ENCODE data around the gene FBXL13.
A peak's percentile ranks its signal among the peaks of the same experiment; 100 is the strongest.

The FBXL13 gene

DNA sequence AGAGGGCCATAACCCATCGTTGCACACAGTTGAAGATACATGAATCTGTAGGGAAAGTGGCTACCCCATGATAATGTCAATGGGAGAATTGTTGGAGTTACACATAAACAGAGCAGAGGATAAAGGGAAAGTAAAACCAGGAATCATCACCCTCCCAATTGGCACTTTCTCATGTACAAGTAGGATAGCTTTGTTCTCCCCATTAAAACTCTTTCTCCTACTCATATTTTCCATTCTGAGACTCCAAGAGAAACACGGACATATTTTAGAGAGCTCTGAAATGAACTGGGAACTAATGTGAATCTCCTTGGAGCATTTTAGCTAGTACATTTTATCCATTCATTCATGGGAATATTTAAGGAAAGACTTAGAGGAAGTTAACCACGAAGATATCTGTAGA, 179.0 kb downstream of the FBXL13 start:
- DNase-seq (ENCODE audit: low spot score) = no peak

DNA sequence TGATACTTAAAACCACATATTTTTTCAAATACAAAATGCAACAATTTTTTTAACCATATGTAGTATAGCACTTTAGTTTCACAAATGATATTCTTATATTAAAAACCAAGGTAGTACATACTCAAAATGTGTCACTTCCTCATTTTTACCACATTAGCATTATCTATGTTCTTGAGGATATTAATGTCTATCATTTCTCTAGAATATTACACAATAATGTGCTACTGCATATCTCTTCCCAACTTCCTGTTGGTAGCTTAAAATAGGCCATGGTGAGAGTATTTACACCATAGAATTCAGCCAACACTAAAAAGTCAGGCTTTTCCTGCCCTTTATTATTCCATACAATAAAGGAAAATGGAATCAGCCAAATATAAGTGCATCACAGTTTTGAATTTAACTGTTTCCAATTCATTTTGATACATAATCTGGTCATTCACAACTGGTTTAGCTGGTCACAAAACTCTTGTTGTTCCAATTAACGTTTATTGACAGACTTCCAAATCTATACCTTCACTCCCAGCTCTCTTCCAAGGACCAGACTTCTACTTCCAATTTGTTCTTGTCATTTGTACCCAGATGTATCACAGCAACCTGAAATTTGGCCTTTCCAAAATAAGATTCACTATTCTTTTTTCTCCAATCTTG, 181.8 kb downstream of the FBXL13 start:
- no peak for DNase-seq (ENCODE audit: low spot score)

DNA sequence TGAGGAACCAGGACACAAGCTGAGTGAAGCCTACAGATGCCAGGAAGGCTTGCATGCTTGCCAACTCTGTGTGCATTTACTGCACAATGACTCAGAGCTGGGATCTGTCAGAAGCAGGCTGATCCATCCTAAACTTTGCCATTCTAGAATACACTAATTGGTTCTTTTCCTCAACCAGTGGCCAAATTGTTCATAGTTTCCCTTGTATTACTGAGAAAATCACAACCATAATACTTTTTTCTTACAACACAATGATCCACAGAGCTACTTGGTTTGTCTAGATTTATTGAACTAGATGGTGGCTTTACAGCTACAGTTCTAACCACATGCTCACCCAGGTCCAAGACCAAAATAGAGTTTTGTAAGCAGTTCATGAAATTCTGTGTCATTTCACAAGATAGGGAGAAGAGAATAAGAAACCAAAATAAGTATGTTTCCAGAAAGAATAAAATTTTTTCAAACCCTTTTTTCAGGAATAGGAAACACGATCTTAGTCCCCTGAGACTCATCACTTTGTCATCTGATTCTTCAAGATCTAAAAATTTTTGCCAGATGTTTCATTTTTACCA, 182.8 kb downstream of the FBXL13 start:
- DNase-seq (ENCODE audit: low spot score) = peak; percentile 46

DNA sequence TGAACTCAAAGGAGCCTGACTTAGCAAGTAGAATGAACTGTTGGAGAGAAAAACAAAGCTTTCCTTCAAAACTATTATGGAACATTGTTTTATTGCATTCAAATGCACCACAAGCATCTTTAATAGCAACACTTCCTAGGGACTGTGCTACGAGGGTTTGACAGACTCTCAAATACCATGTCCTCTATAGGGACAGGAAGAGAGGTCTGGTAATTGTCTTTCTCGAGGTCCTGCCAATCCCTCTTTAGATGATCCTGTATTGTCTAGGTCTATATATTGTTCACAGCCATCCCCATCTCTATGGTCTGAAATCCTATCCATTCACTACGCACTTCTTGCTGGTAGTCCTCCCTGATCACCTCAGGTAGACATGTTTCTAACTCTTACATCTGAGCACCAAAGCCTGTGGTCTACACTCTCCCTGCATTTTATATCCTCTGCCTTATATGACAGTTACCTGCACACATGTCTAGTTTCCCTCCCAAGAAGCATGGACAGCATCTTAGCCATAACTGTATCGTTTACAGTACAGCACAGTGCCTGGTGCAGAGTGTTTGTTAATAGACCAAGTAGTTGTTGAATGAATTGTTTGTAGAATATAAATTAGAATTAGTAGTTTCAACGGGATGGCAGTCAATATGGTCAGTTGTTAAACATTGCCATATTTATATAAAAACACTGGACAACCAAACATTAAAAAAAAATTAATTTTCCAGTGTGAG, 183.5 kb downstream of the FBXL13 start:
- no peak for DNase-seq (ENCODE audit: low spot score)

DNA sequence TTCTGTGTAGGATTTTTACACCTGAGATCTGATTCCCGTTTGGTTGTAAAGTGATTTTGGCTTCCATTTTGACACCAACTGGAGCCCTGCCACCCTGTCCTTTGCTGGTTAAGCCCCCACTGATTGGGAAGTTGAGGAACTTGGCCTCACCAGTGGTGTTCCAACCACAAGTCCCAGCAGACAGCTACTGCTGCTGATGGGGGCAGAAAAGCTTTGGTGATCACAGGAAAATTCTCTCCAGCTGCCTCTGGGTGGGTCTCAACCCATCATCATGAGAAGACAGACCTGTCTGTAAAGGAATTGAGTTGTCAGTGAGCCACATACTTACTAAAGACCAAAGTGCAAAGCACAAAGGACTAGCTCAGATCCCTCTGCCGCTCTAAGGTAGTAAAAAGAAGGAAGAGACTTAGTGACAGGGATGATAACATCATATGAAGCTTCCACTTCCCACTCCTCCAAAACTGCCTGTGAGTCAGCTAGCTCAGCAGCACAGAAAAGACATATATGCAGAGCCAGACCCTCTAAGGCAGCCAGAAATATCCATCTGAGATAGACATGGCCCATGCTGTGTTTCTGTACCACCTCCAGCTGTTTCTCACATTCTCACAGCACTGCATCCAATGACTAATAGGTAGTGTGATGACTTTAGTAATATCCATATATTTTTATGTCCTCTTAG, 184.2 kb downstream of the FBXL13 start:
- DNase-seq (ENCODE audit: low spot score) = peak; percentile 22

DNA sequence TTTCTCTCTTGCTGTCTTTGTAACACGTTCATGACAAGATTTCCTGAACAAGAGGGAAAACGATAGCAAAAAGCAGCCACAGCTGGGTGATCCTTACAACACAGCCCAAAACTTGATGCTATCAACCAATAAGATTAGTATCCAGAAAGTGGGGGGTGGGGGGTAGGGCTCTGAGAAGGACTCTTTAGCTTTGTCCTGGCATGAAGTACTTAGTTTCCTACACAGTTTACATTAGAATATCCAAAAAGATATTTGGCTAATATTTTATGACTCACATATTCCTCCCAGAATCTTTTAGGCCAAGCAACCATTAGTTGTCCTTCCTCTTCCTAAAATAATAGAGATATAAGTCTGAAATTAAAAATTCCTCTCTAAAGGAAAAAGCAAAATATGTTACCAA, 184.7 kb downstream of the FBXL13 start:
- DNase-seq (ENCODE audit: low spot score) = no peak

DNA sequence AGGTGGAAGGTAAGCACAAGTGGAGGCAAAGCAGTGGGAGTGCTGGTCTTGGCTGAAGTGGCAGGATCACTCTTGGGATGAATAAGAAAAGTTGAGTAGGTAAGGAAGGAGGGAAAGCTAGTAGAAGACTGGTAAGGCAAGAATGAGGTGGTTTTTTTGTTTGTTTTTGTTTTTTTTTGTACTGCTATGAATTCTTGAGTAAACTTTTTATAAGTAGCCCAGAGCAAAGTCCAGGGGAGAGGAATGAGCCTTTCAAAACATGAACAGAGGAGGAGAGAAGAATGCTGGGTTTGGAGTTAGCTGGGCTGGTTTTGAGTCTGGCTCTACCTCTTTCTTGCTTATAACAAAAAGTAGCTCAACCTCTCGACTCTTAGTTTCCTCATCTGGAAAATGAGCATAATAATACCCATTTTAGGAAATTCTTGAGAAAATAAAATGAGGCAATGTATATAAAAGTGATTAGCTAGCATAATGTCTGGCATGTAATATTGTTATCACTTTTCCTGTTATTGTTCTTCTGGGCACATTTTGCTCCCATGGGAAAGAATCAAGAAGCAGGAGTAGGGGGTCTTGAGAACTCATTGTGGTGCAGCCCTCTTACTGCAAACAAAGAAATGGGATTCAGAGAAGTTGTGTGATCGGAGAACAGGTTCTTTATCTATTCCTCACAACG, 185.9 kb downstream of the FBXL13 start:
- no peak for DNase-seq (ENCODE audit: low spot score)

DNA sequence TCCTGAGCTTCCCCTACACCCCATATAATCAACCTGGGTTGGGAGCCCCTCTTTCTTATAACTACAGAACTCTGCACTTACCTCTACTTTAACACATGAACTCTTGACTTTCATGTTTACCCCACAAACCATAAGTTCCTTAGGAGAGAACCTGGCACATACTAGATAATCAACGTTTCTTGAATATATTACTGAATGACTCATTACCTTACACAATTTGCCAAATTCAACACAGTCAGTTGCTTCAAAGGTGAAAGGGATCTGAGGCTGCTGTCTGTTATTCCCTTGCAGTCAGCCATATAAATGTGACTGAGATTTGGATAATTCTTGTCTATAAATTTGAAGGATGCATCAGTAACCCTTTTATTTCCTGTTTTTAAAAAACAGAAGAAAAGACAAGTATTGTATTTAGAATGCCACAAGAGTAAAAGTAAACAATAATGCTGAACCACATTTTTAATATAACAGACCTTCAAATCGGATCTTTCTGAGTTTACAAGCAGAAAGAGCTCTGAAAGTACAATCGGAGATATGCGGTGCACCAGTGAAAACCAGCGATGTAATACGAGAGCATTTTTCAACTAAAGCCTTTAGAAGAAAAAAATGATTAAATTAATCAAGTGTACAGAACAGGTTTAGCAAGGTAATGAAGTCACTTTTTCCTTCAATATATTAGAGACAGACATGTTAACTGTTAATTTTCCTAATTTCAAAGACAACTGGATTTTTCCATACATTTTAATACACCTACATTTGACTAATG, 191.3 kb downstream of the FBXL13 start:
- DNase-seq (ENCODE audit: low spot score) = no peak

DNA sequence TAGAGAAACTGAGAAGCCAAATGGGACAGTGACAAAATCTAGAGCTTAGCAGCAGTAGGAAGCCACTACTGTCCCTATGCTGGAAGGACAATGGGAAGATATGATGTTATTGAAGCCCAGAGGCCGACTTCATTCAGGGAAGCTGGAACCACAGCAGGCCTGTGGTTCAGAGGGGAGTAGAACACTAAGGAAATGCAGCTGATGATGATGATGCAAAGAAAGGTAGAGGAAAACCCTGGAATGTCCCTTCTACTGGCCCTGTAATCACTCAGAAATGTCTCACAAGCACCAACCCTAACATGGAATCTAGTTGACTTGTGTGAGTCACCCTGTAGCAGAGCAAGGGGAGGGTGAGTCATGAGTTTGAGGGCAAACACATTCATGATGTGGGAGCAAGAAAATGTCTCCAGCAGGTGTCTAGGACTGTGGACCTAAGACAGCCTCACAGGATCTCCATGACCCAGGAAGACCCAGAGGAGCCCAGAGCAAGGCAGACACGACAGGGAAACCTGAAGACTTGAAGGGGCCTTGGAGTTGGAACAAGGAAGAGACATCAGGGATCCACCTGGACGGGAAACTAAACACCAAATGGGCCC, 198.8 kb downstream of the FBXL13 start:
- peak; percentile 82 for DNase-seq (ENCODE audit: low spot score)

DNA sequence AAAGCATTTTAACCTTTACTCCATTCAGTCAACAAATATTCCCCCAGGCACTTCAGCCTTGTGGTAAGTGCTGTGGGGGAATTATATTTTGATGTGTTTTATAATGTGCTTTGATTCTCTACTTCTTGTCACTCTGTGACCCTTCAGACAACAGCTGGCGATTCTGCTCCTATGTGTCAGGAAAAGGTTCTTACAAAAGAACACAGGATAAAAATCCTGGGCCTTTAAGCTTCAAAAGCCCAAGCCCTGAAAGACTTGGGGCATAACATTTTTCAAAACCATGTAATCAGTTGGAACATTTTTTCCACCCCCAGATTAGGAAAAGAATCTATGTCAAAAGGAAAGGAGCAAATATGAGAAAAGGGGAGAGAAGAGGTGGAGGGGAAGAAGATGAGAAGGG, 199.6 kb downstream of the FBXL13 start:
- no peak for DNase-seq (ENCODE audit: low spot score)

DNA sequence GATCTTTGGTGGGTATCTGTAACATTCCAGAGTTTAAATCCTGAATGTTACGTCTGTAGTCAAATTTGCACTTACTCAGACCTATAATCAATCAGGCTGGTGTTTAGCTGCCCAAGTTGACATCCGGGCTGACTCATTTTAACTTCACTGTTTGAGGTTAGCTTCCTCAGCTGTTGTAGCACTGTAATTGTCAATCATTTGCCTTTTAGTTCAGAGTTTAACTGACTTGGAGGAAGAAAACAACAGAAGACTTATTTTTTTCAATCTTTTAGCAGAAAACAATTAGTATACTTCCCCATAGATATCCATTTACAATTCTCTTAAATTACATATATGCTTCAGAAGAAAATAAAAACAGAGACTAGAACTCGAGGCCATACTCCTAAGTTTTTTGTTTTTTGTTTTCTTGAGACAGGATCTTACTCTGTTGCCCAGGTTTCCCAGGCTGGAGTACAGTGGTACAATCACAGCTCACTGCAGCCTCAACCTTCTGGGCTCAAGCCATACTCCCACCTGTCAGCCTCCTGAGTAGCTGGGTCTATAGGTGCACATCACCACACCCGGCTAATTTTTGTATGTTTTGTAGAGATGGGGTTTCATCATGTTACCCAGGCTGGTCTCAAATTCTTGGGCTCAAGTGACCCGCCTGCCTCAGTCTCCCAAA, 200.3 kb downstream of the FBXL13 start:
- peak; percentile 46 for DNase-seq (ENCODE audit: low spot score)

DNA sequence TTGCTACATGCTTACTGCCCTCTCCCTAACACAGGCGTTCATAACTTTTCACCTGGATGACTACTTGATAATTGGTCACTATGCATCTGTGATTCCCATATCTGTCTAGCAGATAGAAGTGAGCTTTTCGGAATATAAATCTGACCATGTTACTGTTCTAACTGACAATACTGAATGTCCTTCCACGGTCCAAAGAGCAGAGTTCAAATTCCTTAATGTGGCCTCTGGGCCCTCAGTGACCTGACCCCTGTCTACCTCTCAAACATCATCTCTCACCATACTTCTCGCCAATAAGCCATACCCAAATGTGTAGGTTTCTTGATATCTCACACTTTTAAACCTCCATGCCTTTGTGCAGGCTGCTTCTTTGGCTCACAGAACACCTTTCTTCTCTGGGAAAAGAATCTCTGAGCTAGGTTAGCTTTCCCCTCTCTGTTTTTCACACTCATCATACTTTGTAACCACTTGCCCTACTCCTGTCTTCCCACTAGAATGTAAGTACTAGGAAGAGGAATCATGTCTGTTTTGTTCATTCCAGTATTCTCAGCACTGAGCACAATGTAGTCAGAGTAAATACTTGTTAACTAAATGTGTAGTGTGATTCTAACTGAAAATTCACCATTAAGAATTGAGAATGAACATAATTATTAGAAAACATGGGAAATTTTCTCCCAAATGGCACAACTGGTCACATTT, 201.0 kb downstream of the FBXL13 start:
- DNase-seq (ENCODE audit: low spot score) = no peak

DNA sequence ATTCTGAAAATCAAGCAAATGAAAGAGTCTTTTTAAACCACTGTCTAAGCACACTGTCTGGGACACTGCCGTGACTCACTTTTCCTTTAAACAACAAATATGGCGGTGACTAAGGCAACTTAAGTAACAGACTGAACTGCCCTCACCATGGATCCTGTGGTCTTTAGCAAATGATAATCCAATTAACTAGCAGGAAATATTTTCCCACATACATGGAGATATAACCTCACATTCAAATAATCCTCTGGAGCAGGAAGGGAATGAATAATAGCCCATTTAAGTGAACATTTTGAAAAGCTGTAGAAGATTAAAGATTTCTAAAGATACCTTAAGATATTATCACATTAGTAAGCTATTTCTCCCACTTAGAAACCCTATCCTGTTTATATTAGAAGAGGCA, 202.1 kb downstream of the FBXL13 start:
- peak; percentile 57 for DNase-seq (ENCODE audit: low spot score)

DNA sequence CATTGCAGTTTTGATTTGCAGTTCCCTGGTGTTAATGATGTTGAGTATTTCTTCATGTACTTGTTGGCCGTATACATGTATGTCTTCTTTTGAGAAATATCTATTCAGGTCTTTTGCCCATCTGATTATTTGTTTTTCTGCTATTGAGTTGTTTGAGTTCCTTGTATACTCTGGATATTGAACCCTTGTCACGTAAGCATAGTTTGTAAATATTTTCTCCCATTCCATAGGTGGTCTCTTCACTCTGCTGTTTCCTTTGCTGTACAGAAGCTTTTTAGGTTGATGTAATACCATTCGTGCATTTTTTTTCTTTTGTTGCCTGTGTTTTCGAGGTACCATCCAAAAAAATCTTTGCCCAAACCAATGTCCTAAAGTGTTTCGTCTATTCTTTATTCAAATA, 205.4 kb downstream of the FBXL13 start:
- DNase-seq (ENCODE audit: low spot score) = no peak

DNA sequence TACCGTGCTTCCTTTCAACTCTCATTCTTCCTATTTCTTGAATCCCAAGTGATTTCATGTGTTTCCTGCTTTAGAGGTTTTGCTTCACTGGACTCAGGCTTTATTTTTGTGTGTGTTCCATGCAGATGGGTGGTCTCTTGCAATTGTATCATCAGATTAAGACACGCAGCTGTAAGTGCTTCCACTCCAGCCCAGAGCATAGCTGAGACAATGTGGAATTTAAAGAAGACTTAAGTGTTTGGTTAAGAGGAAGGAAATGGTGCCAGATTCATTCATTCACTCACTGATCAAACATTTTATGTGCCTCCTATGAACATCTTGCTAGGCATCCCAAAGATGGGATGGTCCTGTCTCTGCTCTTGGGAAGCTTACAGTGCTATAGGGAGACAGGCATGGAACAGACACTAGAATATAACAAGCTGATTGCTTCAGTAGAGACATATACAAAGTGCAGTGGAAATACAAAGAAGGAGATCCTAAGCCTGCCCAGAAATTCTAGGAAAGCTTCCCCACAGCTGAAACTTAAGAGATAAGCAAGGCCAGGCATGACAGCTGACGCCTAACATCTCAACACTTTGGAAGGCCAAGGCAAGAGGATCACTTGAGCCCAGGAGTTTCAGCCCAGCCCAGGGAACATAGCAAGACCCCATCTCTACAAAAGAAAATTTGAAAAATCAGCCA, 207.9 kb downstream of the FBXL13 start:
- no peak for DNase-seq (ENCODE audit: low spot score)

DNA sequence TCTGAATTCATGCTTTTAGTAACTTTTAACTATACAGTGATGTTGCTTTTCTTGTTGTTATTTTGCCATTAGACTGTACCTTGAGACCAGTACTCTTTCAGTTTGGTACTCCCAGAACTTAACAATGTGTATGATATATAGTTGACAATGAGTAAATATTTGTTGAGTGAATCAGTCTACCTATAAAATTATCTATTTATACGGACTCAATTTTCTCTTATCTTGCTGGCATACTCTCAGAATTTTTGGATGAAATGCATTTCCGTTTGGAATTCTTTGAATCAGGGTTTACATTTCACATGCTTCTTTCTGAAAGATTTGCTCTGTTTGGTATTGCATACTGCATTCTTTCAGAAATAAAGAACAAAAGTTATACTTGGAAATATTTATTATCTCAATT, 209.6 kb downstream of the FBXL13 start:
- no peak for DNase-seq (ENCODE audit: low spot score)

DNA sequence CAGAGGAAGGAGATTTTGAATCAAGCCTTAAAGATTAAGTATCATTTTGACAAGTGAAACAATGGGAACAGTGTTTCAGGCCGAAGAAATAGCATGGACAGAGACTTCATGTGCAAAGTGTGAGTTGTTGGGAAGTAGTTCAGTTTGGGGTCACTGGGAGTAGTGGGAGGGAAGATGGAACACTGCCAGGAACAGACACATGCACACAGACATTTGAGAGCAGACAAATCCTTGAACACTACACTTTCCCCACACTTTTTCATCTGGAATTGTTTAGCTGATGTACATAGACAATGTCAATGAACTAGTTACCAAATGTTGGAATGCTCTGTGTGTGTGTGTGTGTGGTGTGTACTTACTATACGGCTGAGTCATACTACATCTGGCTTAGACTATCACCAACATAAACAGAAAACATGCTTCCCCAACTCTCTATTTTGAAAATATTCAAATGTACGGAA, 214.2 kb downstream of the FBXL13 start:
- DNase-seq (ENCODE audit: low spot score) = peak; percentile 14

DNA sequence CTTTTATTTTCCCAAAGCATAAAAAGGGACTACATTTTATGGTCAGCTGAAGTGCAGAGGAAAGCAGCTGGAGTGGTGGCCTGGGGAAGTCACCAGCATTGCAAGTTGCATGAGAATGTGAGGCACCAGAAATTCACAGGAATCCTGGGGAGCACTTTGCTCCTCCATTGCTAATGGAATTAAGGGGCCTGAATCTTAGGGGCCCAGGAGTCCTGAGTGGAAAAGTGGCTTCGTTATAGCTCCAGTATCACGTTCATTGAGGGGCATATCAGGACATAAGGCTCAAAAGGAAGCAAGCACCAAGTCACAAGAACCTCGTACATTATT, 214.8 kb downstream of the FBXL13 start:
- DNase-seq (ENCODE audit: low spot score) = no peak

DNA sequence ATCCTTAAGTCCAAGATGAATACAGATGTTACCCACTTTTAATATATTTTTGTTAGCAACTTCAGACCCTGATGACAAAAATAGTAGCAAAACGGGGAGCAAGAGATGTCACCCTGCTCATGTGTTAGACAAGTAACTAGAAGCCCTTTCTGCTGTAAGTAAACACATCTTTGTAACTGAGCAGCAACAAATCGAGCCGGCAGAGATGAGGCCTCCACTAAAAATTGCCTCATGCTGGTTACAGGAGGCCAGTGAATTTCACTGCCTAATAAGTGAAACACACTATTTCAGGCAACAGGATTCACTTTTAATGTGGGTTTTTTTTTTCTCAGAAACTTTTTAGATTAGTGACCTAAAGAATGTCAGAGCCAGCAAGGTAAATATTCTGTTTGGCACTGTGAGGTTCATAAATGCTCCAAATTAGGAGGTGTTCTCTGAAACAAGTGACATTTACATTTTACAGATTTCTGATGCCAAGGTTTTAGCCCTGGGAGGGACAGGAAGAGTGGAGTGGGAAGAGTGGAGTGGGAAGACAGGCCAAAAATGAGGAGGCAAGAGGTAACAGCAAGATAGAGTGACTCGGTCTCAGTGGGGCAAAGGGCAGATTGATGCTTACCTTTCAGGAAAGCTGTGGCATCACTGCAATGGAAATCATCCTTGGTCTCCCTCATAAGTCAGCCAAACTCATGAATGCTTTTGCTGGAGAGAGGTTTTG, 215.4 kb downstream of the FBXL13 start:
- DNase-seq (ENCODE audit: low spot score) = no peak

All from hepatic stellate cell (primary cell).